GM12892 (cell line): ENCODE data around the gene HTT.

Source experiments
- POLR2A ChIP-seq: IDR thresholded peaks from 2 replicates; pipeline ENCODE4 v1.6.1; 2011; ENCODE audit warnings: low read depth, low read length, control low read depth
- POLR2AphosphoS5 ChIP-seq: IDR thresholded peaks from 2 replicates; pipeline ENCODE4 v1.6.1; 2011; ENCODE audit warnings: low read depth, low read length, control low read depth
- TAF1 ChIP-seq: IDR thresholded peaks from 2 replicates; pipeline ENCODE4 v1.6.1; 2011; ENCODE audit warnings: low read depth, mild to moderate bottlenecking, control low read depth, low read length, borderline replicate concordance

GRCh38 chr4:3217771-3218170 lies 143.3 kb downstream of the HTT start:
- TF ChIP-seq POLR2A: no peak
- no peak for TF ChIP-seq TAF1
- no peak for TF ChIP-seq POLR2AphosphoS5
